SJCRH30 (cell line): ENCODE data around the gene STK11IP. TPM values are rescaled to one million over a fixed set of nuclear protein-coding genes. Genes with fewer than 3 reads are reported as not detected.

Source experiments
- DNase-seq, 2 experiments: peaks; one replicate each; pipeline ENCODE4 v3.0.0-alpha.2; 2015 to 2020
- H3K27ac ChIP-seq: fragments of 250-450 bp; sonication (Bioruptor Pico); 2 replicates; pipeline ENCODE4 v1.5.1; 2020; ENCODE audit warnings: mild to moderate bottlenecking, moderate library complexity
- H3K27me3 ChIP-seq: fragments of 250-450 bp; sonication (Bioruptor Pico); 2 replicates; pipeline ENCODE4 v1.5.1; 2020; ENCODE audit warnings: mild to moderate bottlenecking, moderate library complexity
- H3K36me3 ChIP-seq: fragments of 250-450 bp; sonication (Bioruptor Pico); 2 replicates; pipeline ENCODE4 v1.5.1; 2020; ENCODE audit warnings: mild to moderate bottlenecking, moderate library complexity
- H3K4me1 ChIP-seq: fragments of 250-450 bp; sonication (Bioruptor Pico); 2 replicates; pipeline ENCODE4 v1.5.1; 2020; ENCODE audit warnings: mild to moderate bottlenecking, moderate library complexity
- H3K4me3 ChIP-seq: fragments of 250-450 bp; sonication (Bioruptor Pico); 2 replicates; pipeline ENCODE4 v1.5.1; 2020; ENCODE audit warnings: mild to moderate bottlenecking, moderate library complexity
- H3K9me3 ChIP-seq: fragments of 250-450 bp; sonication (Bioruptor Pico); replicated peaks from 2 replicates; pipeline ENCODE4 v1.5.1; 2020; ENCODE audit warnings: mild to moderate bottlenecking, moderate library complexity
- total RNA-seq: library from RNA; depleted of rRNA; stranded (reverse); fragments of >200 nt; shearing (Covaris generic); gene quantifications from 2 replicates; pipeline ENCODE4 v1.2.3, GENCODE V29; 2014

Gene STK11IP
- total RNA-seq, 1 experiment from 2014 or later: 20.2 TPM

DNA sequence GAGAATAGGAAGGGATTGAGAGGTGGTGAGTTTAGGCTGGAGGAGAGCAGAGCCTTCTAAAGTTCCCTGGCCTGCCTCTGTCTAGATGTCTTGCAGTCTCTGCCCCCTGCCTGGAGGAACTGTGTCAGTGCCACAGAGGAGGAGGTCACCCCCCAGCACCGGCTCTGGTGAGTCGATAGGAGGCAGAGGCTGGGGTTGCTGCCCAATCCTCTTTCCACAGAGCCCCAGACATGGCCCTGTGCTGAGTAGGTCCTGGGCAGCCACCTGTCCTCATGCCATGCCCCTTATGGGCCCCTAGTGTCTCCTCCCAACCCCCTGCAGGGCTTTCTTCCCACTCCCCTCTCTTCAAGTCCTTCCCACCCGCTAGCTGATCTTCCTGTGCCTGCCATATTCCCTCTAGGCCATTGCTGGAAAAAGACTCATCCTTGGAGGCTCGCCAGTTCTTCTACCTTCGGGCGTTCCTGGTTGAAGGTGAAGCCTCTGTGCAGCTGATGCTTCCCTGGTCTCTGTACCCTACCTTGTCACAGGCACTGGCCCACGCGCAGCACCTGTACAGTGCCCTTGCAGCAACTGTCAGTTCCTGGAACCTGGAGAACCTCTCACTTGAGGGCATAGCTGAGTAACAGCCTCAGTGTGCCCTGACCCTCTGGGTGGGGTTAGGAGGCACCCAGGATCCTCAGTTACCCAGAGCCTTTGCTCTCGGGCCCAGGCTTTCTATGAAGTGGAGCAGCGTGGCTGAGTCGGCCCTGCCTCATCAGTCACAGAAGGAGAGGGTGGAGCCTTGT is 16.6 kb downstream of the STK11IP start:
- no peaks in the 10 kb centered on the region for H3K4me1 ChIP-seq
- no peaks in the 10 kb centered on the region for H3K9me3 ChIP-seq
- DNase-seq: no peak
- no peaks in the 10 kb centered on the region for H3K36me3 ChIP-seq
- no peak overlapping the region for H3K4me3 ChIP-seq
- H3K27ac ChIP-seq: no peak overlapping the region
- no peaks in the 10 kb centered on the region for H3K27me3 ChIP-seq

DNA sequence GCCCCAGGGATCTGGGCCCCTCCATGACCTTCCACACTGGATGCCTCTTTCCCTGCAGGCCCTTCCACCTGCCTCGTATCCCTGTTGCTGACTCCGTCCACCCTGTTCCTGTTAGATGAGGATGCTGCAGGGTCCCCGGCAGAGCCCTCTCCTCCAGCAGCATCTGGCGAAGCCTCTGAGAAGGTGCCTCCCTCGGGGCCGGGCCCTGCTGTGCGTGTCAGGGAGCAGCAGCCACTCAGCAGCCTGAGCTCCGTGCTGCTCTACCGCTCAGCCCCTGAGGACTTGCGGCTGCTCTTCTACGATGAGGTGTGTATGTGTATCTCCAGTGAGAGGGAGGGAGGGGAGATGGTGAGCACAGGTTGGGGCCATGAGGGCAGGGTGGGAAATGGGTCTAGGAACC is 17.4 kb downstream of the STK11IP start:
- Histone ChIP-seq H3K27me3 (no peaks in the 10 kb centered on the region), H3K36me3 (no peaks in the 10 kb centered on the region), H3K4me1 (no peaks in the 10 kb centered on the region), H3K4me3 (no peak overlapping the region), H3K27ac (no peak overlapping the region), H3K9me3 (no peaks in the 10 kb centered on the region)
- DNase-seq: no peak

DNA sequence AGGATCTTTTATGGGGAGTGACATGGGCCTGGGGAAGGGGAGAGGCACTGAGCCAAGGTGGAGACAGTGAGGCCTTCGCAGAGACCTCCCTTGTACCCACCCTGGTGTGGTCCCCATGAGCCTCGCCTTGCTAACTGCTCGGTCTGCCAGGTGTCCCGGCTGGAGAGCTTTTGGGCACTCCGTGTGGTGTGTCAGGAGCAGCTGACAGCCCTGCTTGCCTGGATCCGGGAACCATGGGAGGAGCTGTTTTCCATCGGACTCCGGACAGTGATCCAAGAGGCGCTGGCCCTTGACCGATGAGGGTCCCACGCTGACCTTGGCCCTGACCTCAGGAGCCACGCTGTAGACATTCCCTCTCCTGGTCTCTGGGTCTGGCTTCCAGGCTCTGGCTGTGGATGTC is 18.2 kb downstream of the STK11IP start:
- H3K36me3 ChIP-seq: no peaks in the 10 kb centered on the region
- no peak overlapping the region for H3K27ac ChIP-seq
- no peak for DNase-seq
- no peak overlapping the region for H3K4me3 ChIP-seq
- no peaks in the 10 kb centered on the region for H3K27me3 ChIP-seq
- H3K4me1 ChIP-seq: no peaks in the 10 kb centered on the region
- H3K9me3 ChIP-seq: no peaks in the 10 kb centered on the region

DNA sequence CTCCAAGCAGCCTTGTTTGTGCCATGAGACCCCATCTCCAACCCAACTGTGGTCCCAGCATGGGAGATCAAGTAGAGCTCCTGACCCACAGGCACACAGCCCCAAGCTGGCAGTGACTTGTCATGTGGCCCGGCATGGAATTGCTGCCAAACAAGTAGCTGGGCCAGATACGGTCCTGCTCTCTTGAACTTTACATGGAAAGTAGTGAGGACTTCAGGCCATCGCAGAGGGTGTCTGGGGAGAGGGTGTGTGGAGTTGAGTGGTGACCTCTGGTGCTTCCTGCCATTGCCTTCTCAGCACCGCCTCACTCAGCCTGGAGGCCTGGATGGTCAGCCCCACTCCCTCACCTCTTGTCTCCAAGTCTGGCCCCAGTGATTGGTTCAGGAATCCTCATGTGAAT is 18.9 kb downstream of the STK11IP start:
- Histone ChIP-seq H3K9me3 (no peaks in the 10 kb centered on the region), H3K36me3 (no peaks in the 10 kb centered on the region), H3K4me3 (no peak overlapping the region), H3K4me1 (no peaks in the 10 kb centered on the region), H3K27ac (no peak overlapping the region), H3K27me3 (no peaks in the 10 kb centered on the region)
- no peak for DNase-seq

DNA sequence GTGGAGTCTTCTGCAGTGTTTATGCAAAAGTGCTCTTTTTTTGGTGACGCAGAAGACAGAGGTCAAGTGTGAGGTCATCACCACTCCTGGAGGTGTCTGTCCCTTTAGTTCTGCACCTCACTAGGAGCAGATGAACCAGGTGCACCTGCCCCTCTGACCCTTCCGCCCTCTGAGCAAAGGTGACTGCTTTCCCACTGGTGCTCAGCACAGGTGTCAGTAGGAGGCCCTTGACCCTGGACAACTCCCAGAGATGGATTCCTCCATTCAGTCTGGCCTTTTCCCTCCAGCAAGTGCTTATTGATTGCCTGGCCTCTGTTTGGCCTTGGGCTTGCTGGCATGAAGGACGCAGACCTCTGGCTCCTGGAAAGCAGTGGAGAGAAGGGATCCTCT is 21.1 kb downstream of the STK11IP start:
- DNase-seq: no peak
- H3K9me3 ChIP-seq: no peaks in the 10 kb centered on the region
- peaks cover 4% of the 10 kb centered on the region; the same call in 1 of the 2 replicates for H3K27me3 ChIP-seq
- H3K4me1 ChIP-seq: no peaks in the 10 kb centered on the region
- no peak overlapping the region for H3K27ac ChIP-seq
- no peaks in the 10 kb centered on the region for H3K36me3 ChIP-seq
- H3K4me3 ChIP-seq: no peak overlapping the region

DNA sequence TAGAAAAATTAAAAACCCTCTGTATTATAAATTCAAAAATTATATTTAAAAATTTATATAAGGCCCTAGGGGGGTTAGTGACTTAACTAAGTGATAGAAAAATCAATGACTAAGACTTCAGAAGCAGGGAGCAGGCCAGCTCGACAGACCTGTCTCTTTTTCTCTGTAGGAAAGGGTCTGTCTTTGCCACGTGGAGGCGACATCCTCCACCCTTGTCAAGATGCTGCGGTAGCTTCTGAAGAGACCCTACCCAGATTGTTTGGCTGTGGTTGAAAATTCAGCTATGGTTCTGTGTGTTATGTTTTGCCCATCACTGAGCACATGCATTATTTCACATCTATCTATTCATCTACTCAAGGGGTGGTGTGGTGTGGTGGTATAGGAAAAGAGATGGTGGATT is 21.6 kb downstream of the STK11IP start:
- H3K27me3 ChIP-seq: peaks cover 4% of the 10 kb centered on the region; the same call in 1 of the 2 replicates
- H3K36me3 ChIP-seq: no peaks in the 10 kb centered on the region
- no peak overlapping the region for H3K27ac ChIP-seq
- no peak for DNase-seq
- no peaks in the 10 kb centered on the region for H3K4me1 ChIP-seq
- H3K4me3 ChIP-seq: no peak overlapping the region
- no peaks in the 10 kb centered on the region for H3K9me3 ChIP-seq

DNA sequence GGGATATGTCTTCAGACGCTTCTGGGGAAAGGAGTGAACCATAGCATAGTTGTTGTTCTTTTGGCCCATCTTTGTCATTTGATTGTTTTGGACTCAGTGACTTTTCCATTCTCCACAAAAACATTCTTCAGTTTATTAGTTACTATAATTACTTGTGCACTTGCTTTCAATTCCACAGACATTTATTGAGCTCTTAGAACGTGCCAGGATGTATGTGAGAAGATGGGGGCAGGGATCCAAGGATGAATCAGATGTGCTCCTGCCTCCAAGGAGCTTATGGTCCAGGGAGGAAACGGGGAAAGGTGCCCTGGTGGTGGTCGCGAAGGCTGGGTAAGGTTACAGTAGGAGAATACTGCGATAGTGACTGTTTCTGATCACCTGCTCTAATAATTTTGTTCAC is 22.9 kb downstream of the STK11IP start:
- no peak for DNase-seq
- no peak overlapping the region for H3K4me3 ChIP-seq
- H3K4me1 ChIP-seq: no peaks in the 10 kb centered on the region
- peaks cover 4% of the 10 kb centered on the region; the same call in 1 of the 2 replicates for H3K27me3 ChIP-seq
- H3K36me3 ChIP-seq: no peaks in the 10 kb centered on the region
- no peaks in the 10 kb centered on the region for H3K9me3 ChIP-seq
- H3K27ac ChIP-seq: no peak overlapping the region

DNA sequence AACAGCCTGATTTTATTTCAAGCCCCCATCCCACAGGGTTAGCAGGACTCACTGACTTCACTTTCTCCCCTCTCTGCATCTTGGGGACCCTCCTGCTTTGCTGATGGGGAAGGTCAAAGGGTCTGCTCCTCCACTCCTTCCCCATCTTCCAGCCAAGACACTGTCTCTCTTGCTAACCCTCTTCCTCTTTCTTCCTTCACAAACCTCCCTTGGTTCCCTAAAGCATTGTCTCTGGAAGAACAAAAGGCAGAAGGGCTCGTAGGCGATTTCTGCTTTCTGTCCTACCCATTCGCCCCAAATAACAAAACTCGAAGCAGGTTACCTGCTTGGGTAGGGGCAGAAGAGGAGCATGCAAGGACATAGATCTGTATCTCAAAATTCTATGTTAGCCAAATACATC is 24.3 kb downstream of the STK11IP start:
- Histone ChIP-seq H3K9me3 (no peaks in the 10 kb centered on the region), H3K36me3 (no peaks in the 10 kb centered on the region), H3K27ac (no peak overlapping the region), H3K4me3 (no peak overlapping the region), H3K27me3 (peaks cover 6% of the 10 kb centered on the region), H3K4me1 (no peaks in the 10 kb centered on the region)
- no peak for DNase-seq

DNA sequence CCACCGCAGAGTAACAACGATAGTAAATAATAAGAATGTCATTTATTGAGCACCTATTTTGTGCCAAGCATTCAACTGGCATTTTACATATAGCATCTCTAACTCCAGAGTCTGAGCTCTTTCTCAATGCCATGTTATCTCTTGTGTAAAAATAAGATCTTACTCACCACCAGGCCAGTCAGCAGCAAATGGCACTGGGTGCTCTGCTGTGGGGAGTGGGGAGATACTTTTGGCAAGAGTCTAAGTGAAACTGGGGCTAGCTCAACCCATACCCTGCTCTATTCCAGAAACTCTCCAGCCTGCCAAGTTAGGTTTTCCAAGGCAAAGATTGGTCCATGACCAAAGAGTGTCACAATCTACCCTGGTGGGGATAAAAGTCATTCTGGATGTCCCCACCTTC is 24.8 kb downstream of the STK11IP start:
- no peaks in the 10 kb centered on the region for H3K9me3 ChIP-seq
- DNase-seq: no peak
- no peak overlapping the region for H3K4me3 ChIP-seq
- H3K27me3 ChIP-seq: peaks cover 7% of the 10 kb centered on the region
- H3K36me3 ChIP-seq: no peaks in the 10 kb centered on the region
- H3K4me1 ChIP-seq: no peaks in the 10 kb centered on the region
- H3K27ac ChIP-seq: no peak overlapping the region

DNA sequence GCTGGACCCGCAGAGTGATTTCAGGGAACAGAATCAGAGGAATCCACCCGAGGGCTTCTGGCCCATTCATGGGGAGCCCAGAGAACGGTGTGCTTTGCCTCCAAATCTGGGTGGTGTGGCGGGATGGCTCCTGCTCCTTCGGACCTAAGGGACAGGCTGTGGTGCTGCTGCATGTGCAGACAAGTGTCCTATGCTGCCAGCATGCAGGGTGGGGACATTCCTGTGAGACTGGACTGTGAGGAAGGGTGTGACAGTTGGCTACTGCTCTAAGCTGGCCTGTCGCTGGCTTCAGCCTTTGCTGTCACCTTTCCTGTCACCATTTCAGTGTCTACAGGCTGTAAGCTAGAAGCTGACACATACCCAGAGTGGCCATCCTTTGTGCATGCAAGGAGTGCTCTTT is 26.9 kb downstream of the STK11IP start:
- no peak overlapping the region for H3K27ac ChIP-seq
- no peak for DNase-seq

DNA sequence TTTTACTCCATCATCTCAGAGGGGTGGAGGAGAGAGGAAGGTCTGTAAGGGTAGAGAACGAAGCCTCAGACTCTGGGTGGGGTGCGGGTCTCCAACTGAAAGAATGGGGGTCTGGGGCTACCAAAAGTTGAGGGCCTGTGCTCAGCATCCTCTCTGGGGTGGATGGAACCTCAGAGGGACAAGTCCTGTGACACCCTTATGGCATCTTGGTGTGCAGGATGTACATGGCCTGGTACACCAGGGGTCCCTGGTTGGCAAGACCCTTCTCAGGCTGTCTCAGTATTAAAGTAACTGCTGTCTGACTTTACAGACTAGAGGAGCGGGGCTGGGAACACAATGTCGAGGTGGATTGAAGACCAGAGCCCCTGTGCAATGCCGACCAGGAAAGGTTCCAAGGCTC is 27.5 kb downstream of the STK11IP start:
- H3K4me3 ChIP-seq: no peak overlapping the region
- no peaks in the 10 kb centered on the region for H3K4me1 ChIP-seq
- H3K27me3 ChIP-seq: peaks cover 7% of the 10 kb centered on the region
- H3K36me3 ChIP-seq: no peaks in the 10 kb centered on the region
- no peaks in the 10 kb centered on the region for H3K9me3 ChIP-seq
- DNase-seq: no peak
- no peak overlapping the region for H3K27ac ChIP-seq

More for the DNA sequence above, 26.9 kb downstream of the STK11IP start:
- Histone ChIP-seq H3K9me3 (no peaks in the 10 kb centered on the region), H3K36me3 (no peaks in the 10 kb centered on the region), H3K4me3 (no peak overlapping the region), H3K27me3 (peaks cover 7% of the 10 kb centered on the region), H3K4me1 (no peaks in the 10 kb centered on the region)

DNA sequence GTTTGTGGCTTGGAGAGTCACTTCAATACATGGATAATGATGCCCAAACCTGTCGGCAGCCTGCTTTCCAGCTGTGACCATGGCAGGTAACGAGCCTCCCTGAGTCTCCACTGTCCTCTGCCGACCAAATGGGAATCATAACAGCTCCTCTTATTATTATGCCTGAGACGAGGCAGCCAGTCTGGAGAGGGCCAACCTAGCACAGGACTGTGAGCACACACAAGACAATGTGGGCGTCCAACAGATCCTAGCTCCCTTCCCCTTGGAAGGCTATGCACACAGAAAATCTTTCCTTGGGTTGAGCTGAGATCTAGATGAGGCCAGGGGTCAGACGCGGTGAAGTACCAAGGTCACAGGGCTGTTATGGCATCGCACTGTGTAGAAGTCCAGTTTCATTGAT is 28.9 kb downstream of the STK11IP start:
- Histone ChIP-seq H3K9me3 (no peaks in the 10 kb centered on the region), H3K27ac (no peak overlapping the region), H3K4me1 (no peaks in the 10 kb centered on the region), H3K4me3 (no peak overlapping the region), H3K36me3 (no peaks in the 10 kb centered on the region), H3K27me3 (peaks cover 7% of the 10 kb centered on the region)
- no peak for DNase-seq

DNA sequence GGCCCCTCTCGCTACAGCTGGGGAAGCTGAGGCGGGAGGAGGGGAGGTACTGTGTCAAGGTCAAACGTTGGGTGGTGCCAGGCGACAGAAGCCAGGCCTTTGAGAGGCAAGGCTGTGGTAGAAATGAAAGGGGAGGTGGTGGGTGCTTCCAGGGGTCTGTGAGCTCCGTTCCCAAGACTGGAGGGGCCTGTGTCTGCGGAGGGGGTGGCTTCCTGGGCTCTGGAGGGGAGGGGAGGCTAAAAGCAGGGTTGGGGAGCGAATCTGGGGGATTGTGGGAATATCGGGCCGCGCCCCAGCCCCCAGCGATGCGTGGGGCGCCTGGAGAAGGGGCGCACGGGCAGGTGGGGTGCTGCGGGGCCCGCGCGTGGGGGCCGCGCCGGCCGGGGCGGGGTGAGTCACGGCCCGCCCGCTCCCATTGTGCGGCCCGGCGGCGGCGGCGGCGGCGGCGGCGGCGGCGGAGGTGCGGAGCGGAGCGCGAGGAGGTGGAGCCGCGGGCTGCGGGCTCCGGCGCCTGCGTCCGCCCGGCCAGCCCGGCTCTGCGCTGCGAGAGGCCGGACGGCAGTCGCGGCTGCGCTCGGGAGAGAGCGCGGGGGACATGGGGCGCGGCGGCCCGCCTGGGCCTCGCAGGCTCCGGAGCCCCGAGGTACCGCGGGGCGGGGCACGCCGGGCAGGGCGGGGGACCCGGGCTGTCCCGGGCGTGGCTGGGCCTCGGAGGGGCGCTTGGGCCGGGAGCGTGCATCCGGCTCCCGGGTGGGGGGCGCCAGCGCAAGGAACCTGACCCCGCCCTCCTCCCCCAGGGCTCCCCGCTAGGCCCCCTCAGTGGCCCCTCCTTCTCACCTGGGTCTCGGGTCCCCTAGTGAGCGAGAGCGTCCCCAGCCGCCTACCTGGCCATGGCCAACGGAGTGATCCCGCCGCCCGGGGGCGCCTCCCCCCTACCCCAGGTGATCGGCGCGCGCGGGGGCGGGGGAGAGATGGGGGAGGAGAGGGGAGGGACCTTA is 29.7 kb downstream of the STK11IP start, which contains the start of gene SLC4A3:
TSS of gene SLC4A3 (plus strand) at position 528 of the 998 bp plus-strand sequence. CDS start at position 891, 363 bp downstream.
- DNase-seq: peak in 1 of 2 experiments; percentile 46
- Histone ChIP-seq H3K9me3 (no peaks in the 10 kb centered on the region), H3K27me3 (peaks cover 6% of the 10 kb centered on the region), H3K4me1 (no peaks in the 10 kb centered on the region), H3K36me3 (no peaks in the 10 kb centered on the region), H3K4me3 (peak within 1 kb of the TSS; percentile 62), H3K27ac (no peak within 1 kb of the TSS)

DNA sequence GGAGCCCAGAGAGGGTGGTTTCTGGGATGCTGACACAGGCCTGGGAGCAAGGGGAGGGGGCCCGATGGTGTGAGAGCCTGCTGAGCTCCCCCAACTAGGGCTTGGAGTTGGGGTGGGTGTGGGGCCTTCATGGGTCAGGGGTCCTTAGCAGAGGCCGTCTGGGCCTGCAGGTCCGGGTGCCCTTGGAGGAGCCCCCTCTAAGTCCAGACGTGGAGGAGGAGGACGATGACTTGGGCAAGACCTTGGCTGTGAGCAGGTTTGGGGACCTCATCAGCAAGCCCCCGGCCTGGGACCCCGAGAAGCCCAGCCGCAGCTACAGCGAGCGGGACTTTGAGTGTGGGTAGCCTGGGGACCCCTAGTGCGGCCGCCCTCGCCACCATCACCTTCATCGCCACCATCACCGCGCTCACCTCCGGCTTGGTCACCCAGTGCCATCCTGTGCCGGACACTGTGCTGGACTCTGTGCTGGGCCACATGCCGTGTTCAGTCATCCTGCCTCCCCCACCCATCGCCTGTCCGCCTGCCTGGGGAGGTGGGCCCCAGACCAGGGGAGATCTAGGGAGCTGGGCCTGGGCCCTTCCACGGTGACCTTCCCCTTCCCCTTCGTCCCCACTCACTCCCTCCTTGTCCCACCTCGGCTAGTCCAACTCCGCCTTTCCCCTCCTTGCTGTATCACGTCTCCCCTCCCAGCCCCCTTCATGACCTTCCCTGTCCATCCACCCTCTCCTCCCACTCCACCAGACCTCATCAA is 30.8 kb downstream of the STK11IP start:
- no peak for DNase-seq
- H3K36me3 ChIP-seq: no peaks in the 10 kb centered on the region
- H3K4me3 ChIP-seq: peak overlapping the region; percentile 62
- peaks cover 3% of the 10 kb centered on the region for H3K27me3 ChIP-seq
- H3K9me3 ChIP-seq: no peaks in the 10 kb centered on the region
- no peak overlapping the region for H3K27ac ChIP-seq
- no peaks in the 10 kb centered on the region for H3K4me1 ChIP-seq
